A549 (cell line): ENCODE results near the gene LZTFL1.

Source experiments
- CBX2 ChIP-seq: fragments of 200-600 bp; sonication (generic); IDR thresholded peaks from 2 replicates; pipeline ENCODE4 v1.6.1; 2016; ENCODE audit warnings: low read depth, mild to moderate bottlenecking, borderline replicate concordance
- EP300 ChIP-seq, 2 experiments: fragments of >200 bp; sonication (Bioruptor Twin); formaldehyde crosslinking; IDR thresholded peaks; 2 replicates in 1 of 2; 3 replicates in 1 of 2; pipeline ENCODE4 v1.6.1; 2016 to 2017
- HDAC2 ChIP-seq: fragments of 200-600 bp; sonication (generic); IDR thresholded peaks from 2 replicates; pipeline ENCODE4 v1.6.1; 2016
- HEYL ChIP-seq: fragments of 250-450 bp; sonication (Bioruptor Pico); IDR thresholded peaks from 2 replicates; pipeline ENCODE4 v1.8.0; 2021; ENCODE audit warnings: mild to moderate bottlenecking, moderate library complexity
- HOXB5 ChIP-seq: fragments of 250-450 bp; sonication (Bioruptor Pico); IDR thresholded peaks from 2 replicates; pipeline ENCODE4 v1.5.0; 2020; ENCODE audit warnings: mild to moderate bottlenecking, moderate library complexity
- JUN ChIP-seq, 2 experiments: fragments of >200 bp; sonication (Bioruptor Twin); formaldehyde crosslinking; IDR thresholded peaks; 2 replicates in 1 of 2; 3 replicates in 1 of 2; pipeline ENCODE4 v1.6.1; 2016 to 2017
- JUNB ChIP-seq: fragments of >200 bp; sonication (Bioruptor Twin); formaldehyde crosslinking; IDR thresholded peaks from 2 replicates; pipeline ENCODE4 v1.6.1; 2016
- MYC ChIP-seq: IDR thresholded peaks from 2 replicates; pipeline ENCODE4 v1.6.1; 2012; ENCODE audit warnings: mild to moderate bottlenecking, inconsistent platforms, low read length, improper control_type of control experiment, borderline replicate concordance
- POLR2A ChIP-seq: IDR thresholded peaks from 2 replicates; pipeline ENCODE4 v1.6.1; 2012; ENCODE audit warnings: mild to moderate bottlenecking, low read length
- REST ChIP-seq: fragments of 200-600 bp; sonication (generic); IDR thresholded peaks from 2 replicates; pipeline ENCODE4 v1.6.1; 2016; ENCODE audit warnings: antibody characterized with exemption, mild to moderate bottlenecking, moderate library complexity
- SMC3 ChIP-seq: fragments of >200 bp; sonication (Bioruptor Twin); formaldehyde crosslinking; IDR thresholded peaks from 3 replicates; pipeline ENCODE4 v1.6.1; 2018; ENCODE audit warnings: inconsistent platforms
- TF ChIP-seq, protein P1 (sequence below): fragments of >200 bp; sonication (Bioruptor Twin); formaldehyde crosslinking; IDR thresholded peaks from 3 replicates; pipeline ENCODE4 v1.5.1; 2016

- TF ChIP-seq, protein P1, sequence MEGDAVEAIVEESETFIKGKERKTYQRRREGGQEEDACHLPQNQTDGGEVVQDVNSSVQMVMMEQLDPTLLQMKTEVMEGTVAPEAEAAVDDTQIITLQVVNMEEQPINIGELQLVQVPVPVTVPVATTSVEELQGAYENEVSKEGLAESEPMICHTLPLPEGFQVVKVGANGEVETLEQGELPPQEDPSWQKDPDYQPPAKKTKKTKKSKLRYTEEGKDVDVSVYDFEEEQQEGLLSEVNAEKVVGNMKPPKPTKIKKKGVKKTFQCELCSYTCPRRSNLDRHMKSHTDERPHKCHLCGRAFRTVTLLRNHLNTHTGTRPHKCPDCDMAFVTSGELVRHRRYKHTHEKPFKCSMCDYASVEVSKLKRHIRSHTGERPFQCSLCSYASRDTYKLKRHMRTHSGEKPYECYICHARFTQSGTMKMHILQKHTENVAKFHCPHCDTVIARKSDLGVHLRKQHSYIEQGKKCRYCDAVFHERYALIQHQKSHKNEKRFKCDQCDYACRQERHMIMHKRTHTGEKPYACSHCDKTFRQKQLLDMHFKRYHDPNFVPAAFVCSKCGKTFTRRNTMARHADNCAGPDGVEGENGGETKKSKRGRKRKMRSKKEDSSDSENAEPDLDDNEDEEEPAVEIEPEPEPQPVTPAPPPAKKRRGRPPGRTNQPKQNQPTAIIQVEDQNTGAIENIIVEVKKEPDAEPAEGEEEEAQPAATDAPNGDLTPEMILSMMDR, result no peak
- no peak for TF ChIP-seq POLR2A
- no peak for TF ChIP-seq MYC
- TF ChIP-seq JUNB, result no peak
- TF ChIP-seq SMC3, result no peak
- TF ChIP-seq HEYL, result no peak
- TF ChIP-seq HDAC2, result no peak
- TF ChIP-seq HOXB5 (CRISPR knock-in tag), result no peak
- no peak for TF ChIP-seq REST
- TF ChIP-seq EP300 (IDR thresholded peaks at IDR 0.05), result no peak
- no peak for TF ChIP-seq CBX2
- TF ChIP-seq JUN (IDR thresholded peaks at IDR 0.05), result no peak
These were observed 61.9 kb downstream of the LZTFL1 start for GRCh38 chr3:45779746-45780735.
